ENCODE results near the gene ARHGEF12. TPM values are rescaled to one million over a fixed set of nuclear protein-coding genes. Genes with fewer than 3 reads are reported as not detected.

The ARHGEF12 gene
- total RNA-seq, 1 donor from 2014 or later = 145 TPM

GRCh38 chr11:120519474-120519873 lies 183.3 kb downstream of the ARHGEF12 start:
- intact Hi-C loops (cut with DNase I) = loop anchor here (10.0 kb wide), 1 partner anchor 595 kb away; no protein-coding TSS in a partner anchor
- no peak for DNase-seq (ENCODE audit: low spot score)
- no peak for ATAC-seq

GRCh38 chr11:120520091-120520822 lies 184.0 kb downstream of the ARHGEF12 start:
- intact Hi-C loops (cut with DNase I) = no loop called here
- peak; percentile 50 for DNase-seq (ENCODE audit: low spot score)
- no peak for ATAC-seq

- intact Hi-C loops (cut with DNase I) = no loop called here
- ATAC-seq (no peak), DNase-seq (ENCODE audit: low spot score) (peak; percentile 43)
These were observed 185.0 kb downstream of the ARHGEF12 start for GRCh38 chr11:120521176-120521575.

- intact Hi-C loops (cut with DNase I) = no loop called here
- ATAC-seq (no peak), DNase-seq (ENCODE audit: low spot score) (peak; percentile 25)
These were observed 185.8 kb downstream of the ARHGEF12 start for GRCh38 chr11:120522021-120522420.

- no peak for ATAC-seq
- peak; percentile 38 for DNase-seq (ENCODE audit: low spot score)
- intact Hi-C loops (cut with DNase I) = no loop called here
These were observed 186.5 kb downstream of the ARHGEF12 start for GRCh38 chr11:120522736-120523135.

- intact Hi-C loops (cut with DNase I) = no loop called here
These were observed 187.0 kb downstream of the ARHGEF12 start for GRCh38 chr11:120523196-120523595.

GRCh38 chr11:120524536-120525085 lies 188.4 kb downstream of the ARHGEF12 start:
- no peak for ATAC-seq
- DNase-seq (ENCODE audit: low spot score) = no peak
- intact Hi-C loops (cut with DNase I) = no loop called here

More at GRCh38 chr11:120523196-120523595, 187.0 kb downstream of the ARHGEF12 start:
- DNase-seq (ENCODE audit: low spot score) = peak; percentile 22
- peak; percentile 67 for ATAC-seq

GRCh38 chr11:120525261-120526171 lies 189.3 kb downstream of the ARHGEF12 start:
- ATAC-seq (no peak), DNase-seq (ENCODE audit: low spot score) (no peak)

GRCh38 chr11:120526241-120526640 lies 190.0 kb downstream of the ARHGEF12 start:
- ATAC-seq (no peak), DNase-seq (ENCODE audit: low spot score) (no peak)
- intact Hi-C loops (cut with DNase I) = no loop called here

More at GRCh38 chr11:120525261-120526171, 189.3 kb downstream of the ARHGEF12 start:
- intact Hi-C loops (cut with DNase I) = no loop called here

GRCh38 chr11:120527111-120527761 lies 191.0 kb downstream of the ARHGEF12 start:
- DNase-seq (ENCODE audit: low spot score) (peak; percentile 68), ATAC-seq (peak; percentile 78)
- intact Hi-C loops (cut with DNase I) = no loop called here

- intact Hi-C loops (cut with DNase I) = no loop called here
These were observed 192.5 kb downstream of the ARHGEF12 start for GRCh38 chr11:120528749-120529148.

GRCh38 chr11:120529214-120529613 lies 193.0 kb downstream of the ARHGEF12 start:
- DNase-seq (ENCODE audit: low spot score) = no peak
- ATAC-seq = no peak
- intact Hi-C loops (cut with DNase I) = no loop called here

More at GRCh38 chr11:120528749-120529148, 192.5 kb downstream of the ARHGEF12 start:
- no peak for DNase-seq (ENCODE audit: low spot score)
- ATAC-seq = no peak

GRCh38 chr11:120529911-120530310 lies 193.7 kb downstream of the ARHGEF12 start:
- DNase-seq (ENCODE audit: low spot score) (no peak), ATAC-seq (no peak)
- intact Hi-C loops (cut with DNase I) = no loop called here

- DNase-seq (ENCODE audit: low spot score) = no peak
- intact Hi-C loops (cut with DNase I) = no loop called here
These were observed 196.0 kb downstream of the ARHGEF12 start for GRCh38 chr11:120532082-120532831.

GRCh38 chr11:120532832-120533196 lies 196.6 kb downstream of the ARHGEF12 start:
- intact Hi-C loops (cut with DNase I) = no loop called here
- ATAC-seq = peak; percentile 35
- no peak for DNase-seq (ENCODE audit: low spot score)

More at GRCh38 chr11:120532082-120532831, 196.0 kb downstream of the ARHGEF12 start:
- ATAC-seq = peak; percentile 21

GRCh38 chr11:120536091-120536796 lies 200.0 kb downstream of the ARHGEF12 start:
- intact Hi-C loops (cut with DNase I) = no loop called here
- no peak for DNase-seq (ENCODE audit: low spot score)
- no peak for ATAC-seq

- intact Hi-C loops (cut with DNase I) = no loop called here
- no peak for DNase-seq (ENCODE audit: low spot score)
- no peak for ATAC-seq
These were observed 200.6 kb downstream of the ARHGEF12 start for GRCh38 chr11:120536797-120537169.

GRCh38 chr11:120537996-120538395 lies 201.8 kb downstream of the ARHGEF12 start:
- intact Hi-C loops (cut with DNase I) = no loop called here
- DNase-seq (ENCODE audit: low spot score) (no peak), ATAC-seq (no peak)

Data from sciatic nerve (tissue), 2 donors.